PFSK-1 (cell line): ENCODE data around the gene ZXDA. TPM values are rescaled to one million over a fixed set of nuclear protein-coding genes. Genes with fewer than 3 reads are reported as not detected.
"Not testable (repeated sequence)": the region's sequence is repeated elsewhere in the genome, so short reads cannot be mapped to it uniquely, and the experiment has no call there.

ENCODE experiments used
- FOXP2 ChIP-seq: optimal IDR thresholded peaks from 2 replicates; pipeline ENCODE3; 2011; ENCODE audit warnings: borderline replicate concordance, control low read depth, inconsistent platforms; ENCODE audit not compliant: insufficient read depth; ENCODE audit errors: extremely low read length, extremely low read depth
- POLR2AphosphoS5 ChIP-seq: IDR thresholded peaks from 2 replicates; pipeline ENCODE4 v1.6.1; 2012; ENCODE audit warnings: low read depth, mild to moderate bottlenecking, control low read depth, low read length, moderate library complexity
- SIN3A ChIP-seq: IDR thresholded peaks from 2 replicates; pipeline ENCODE4 v1.6.1; 2012; ENCODE audit warnings: mild to moderate bottlenecking, low read length, moderate library complexity, borderline replicate concordance; ENCODE audit not compliant: insufficient read depth
- TAF1 ChIP-seq: IDR thresholded peaks from 2 replicates; pipeline ENCODE4 v1.6.1; 2012; ENCODE audit warnings: low read length, control low read depth, borderline replicate concordance; ENCODE audit not compliant: insufficient read depth
- polyA plus RNA-seq: library from polyadenylated mRNA; unstranded; fragments of >200 nt; gene quantifications from one replicate; pipeline ENCODE4 v1.2.1, GENCODE V29; 2012; ENCODE audit warnings: low read depth, missing spikeins; ENCODE audit not compliant: insufficient read length
- TF ChIP-seq, protein P1 (sequence below), 2 experiments: IDR thresholded peaks; 2 replicates each; pipeline versions ENCODE4 v1.6.1 to v1.8.0; 2011 to 2012; ENCODE audit warnings: low read depth in 2 of 2, low read length in 2 of 2, control low read depth in 1 of 2, inconsistent platforms in 1 of 2, mild to moderate bottlenecking in 1 of 2, moderate library complexity in 1 of 2; ENCODE audit not compliant: insufficient read depth in 1 of 2

Gene ZXDA, protein sequence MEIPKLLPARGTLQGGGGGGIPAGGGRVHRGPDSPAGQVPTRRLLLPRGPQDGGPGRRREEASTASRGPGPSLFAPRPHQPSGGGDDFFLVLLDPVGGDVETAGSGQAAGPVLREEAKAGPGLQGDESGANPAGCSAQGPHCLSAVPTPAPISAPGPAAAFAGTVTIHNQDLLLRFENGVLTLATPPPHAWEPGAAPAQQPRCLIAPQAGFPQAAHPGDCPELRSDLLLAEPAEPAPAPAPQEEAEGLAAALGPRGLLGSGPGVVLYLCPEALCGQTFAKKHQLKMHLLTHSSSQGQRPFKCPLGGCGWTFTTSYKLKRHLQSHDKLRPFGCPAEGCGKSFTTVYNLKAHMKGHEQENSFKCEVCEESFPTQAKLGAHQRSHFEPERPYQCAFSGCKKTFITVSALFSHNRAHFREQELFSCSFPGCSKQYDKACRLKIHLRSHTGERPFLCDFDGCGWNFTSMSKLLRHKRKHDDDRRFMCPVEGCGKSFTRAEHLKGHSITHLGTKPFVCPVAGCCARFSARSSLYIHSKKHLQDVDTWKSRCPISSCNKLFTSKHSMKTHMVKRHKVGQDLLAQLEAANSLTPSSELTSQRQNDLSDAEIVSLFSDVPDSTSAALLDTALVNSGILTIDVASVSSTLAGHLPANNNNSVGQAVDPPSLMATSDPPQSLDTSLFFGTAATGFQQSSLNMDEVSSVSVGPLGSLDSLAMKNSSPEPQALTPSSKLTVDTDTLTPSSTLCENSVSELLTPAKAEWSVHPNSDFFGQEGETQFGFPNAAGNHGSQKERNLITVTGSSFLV
- polyA plus RNA-seq, result 0.33 TPM

DNA sequence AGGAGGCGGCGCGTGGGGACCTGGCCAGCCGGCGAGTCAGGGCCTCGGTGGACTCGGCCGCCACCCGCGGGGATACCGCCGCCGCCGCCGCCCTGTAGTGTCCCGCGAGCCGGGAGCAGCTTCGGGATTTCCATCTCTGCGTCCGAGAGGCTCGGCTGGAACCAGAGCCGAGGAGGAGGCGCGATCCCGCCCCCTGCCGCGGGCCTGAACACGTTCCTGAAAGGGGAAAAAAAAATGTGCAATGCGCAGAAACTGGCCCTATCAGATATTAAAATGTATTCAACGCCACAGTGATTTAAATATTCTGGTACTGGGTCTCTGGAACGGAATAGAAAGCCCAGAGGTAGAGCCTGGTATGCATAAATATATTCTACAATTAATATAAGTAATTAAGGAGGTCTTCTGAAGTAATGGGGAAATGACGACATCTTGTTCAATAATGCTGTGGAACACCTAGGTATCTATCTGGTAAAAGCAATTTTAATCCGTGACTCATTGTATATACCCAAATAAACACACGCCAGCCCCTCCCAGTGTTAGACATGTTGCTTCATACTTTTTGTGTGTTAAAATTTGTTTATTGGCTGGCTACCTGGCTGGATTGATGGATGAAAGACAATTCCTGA, at the start of gene ZXDA:
TSS of gene ZXDA (minus strand) at position 172 of the 626 bp plus-strand sequence. CDS start at position 134, 38 bp downstream.
- TF ChIP-seq, protein P1, sequence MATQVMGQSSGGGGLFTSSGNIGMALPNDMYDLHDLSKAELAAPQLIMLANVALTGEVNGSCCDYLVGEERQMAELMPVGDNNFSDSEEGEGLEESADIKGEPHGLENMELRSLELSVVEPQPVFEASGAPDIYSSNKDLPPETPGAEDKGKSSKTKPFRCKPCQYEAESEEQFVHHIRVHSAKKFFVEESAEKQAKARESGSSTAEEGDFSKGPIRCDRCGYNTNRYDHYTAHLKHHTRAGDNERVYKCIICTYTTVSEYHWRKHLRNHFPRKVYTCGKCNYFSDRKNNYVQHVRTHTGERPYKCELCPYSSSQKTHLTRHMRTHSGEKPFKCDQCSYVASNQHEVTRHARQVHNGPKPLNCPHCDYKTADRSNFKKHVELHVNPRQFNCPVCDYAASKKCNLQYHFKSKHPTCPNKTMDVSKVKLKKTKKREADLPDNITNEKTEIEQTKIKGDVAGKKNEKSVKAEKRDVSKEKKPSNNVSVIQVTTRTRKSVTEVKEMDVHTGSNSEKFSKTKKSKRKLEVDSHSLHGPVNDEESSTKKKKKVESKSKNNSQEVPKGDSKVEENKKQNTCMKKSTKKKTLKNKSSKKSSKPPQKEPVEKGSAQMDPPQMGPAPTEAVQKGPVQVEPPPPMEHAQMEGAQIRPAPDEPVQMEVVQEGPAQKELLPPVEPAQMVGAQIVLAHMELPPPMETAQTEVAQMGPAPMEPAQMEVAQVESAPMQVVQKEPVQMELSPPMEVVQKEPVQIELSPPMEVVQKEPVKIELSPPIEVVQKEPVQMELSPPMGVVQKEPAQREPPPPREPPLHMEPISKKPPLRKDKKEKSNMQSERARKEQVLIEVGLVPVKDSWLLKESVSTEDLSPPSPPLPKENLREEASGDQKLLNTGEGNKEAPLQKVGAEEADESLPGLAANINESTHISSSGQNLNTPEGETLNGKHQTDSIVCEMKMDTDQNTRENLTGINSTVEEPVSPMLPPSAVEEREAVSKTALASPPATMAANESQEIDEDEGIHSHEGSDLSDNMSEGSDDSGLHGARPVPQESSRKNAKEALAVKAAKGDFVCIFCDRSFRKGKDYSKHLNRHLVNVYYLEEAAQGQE (IDR thresholded peaks at IDR 0.05; ENCODE audit: insufficient read depth in 1 of 2, low read depth in 2 of 2, low read length in 2 of 2), result not testable (repeated sequence)
- not testable (repeated sequence) for TF ChIP-seq SIN3A, TAF1

DNA sequence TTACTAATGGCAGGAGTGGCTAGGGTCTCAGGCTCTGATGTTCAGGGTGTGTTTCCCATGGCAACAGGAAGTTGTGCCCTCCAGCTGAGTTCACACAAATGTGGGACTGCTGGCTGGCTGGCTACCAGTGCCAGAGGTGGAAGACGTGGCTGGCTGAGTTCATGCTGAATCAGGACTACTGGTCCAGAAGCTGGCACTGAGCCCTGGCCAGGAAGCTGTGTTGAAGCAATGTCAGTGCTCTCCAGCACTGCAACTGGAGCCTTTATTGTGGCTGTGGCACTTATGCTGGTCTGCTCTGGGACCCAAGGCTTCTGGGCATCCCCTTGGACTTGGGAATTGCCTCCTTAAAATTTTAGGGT, 42.0 kb upstream of the ZXDA start:
- TF ChIP-seq FOXP2, result no peak
- TF ChIP-seq POLR2AphosphoS5, result no peak
- TF ChIP-seq SIN3A, result no peak
- TF ChIP-seq TAF1, result no peak
- TF ChIP-seq, protein P1 (IDR thresholded peaks at IDR 0.05; ENCODE audit: insufficient read depth in 1 of 2, low read depth in 2 of 2, low read length in 2 of 2), result no peak

DNA sequence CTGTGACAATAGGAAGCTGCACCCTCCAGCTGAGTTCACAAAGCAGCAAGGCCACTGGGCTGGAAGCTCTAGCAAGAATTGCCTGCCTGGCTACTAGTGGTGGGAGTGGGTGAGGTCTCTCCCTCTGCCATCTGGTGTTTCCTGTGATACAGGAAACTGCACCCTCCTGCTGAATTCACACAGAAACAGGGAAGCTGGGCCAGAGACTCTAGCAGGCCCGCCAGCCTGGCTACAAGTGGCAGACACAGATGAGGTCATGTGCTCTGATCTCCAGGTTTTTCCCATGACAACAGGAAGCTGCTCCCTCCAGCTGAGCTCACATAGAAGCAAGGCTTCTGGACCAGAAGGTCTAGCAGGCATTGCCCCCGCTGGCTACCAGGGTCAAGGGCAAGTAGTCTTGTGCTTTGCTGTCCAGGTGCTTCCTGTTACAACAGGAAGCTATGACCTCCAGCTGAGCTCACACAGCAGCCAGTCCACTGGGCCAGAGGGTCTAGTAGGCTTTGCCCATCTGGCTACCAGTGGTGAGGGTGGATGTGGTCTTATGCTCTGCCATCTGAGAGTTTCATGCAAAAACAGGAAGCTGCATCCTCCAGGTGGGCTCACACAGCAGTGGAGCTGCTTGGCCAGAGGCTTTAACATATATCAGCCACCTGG, 41.5 kb upstream of the ZXDA start:
- TF ChIP-seq POLR2AphosphoS5, result no peak
- TF ChIP-seq, protein P1 (IDR thresholded peaks at IDR 0.05; ENCODE audit: insufficient read depth in 1 of 2, low read depth in 2 of 2, low read length in 2 of 2), result no peak

DNA sequence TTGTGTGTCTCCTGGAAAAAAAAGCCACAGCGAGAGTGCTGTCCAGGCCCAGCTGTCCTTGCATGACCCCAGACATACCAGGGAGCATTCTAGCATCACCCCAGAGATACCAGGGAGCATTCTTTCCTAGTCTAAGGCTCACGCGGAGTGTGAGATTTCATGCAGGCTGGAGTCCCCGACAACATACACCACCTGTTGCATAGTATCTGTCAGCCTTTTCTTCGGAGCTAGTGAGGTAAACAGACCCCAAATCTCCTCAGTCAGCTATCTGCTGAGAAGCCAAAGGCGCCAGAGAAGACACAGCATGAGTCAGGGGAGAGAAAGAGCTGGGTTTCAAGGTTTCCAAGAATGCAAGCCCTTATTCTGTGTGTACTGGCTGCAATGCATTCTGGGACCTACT, 23.1 kb upstream of the ZXDA start:
- no peak for TF ChIP-seq POLR2AphosphoS5
- TF ChIP-seq, protein P1 (IDR thresholded peaks at IDR 0.05; ENCODE audit: insufficient read depth in 1 of 2, low read depth in 2 of 2, low read length in 2 of 2), result no peak
- no peak for TF ChIP-seq FOXP2
- no peak for TF ChIP-seq TAF1
- no peak for TF ChIP-seq SIN3A
